ENCODE data around the gene SLC22A16.

DNA sequence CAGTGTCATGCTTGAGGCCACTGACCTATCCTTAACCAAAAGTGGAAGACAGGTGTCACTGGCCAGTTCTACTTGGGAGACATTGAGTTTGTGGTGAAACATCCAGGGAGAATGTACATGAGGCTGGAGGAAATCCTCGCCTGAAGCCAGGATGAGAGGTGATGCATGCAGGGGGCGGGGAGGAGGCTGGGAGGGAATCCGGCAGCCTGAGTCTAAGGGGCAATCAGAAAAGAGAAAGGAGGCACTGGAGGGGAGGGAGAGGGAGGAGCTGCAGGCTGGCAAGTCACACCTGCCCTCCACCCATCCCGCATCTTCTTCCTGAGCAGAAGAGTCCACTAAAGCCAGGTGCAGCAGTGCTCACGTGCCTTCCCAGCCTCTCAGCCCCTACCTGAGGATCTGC lies 46.2 kb downstream of the SLC22A16 start:
- no peak for TF ChIP-seq POLR2A (IDR thresholded peaks at IDR 0.05)
- TF ChIP-seq, protein P1, sequence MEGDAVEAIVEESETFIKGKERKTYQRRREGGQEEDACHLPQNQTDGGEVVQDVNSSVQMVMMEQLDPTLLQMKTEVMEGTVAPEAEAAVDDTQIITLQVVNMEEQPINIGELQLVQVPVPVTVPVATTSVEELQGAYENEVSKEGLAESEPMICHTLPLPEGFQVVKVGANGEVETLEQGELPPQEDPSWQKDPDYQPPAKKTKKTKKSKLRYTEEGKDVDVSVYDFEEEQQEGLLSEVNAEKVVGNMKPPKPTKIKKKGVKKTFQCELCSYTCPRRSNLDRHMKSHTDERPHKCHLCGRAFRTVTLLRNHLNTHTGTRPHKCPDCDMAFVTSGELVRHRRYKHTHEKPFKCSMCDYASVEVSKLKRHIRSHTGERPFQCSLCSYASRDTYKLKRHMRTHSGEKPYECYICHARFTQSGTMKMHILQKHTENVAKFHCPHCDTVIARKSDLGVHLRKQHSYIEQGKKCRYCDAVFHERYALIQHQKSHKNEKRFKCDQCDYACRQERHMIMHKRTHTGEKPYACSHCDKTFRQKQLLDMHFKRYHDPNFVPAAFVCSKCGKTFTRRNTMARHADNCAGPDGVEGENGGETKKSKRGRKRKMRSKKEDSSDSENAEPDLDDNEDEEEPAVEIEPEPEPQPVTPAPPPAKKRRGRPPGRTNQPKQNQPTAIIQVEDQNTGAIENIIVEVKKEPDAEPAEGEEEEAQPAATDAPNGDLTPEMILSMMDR (IDR thresholded peaks at IDR 0.05): no peak
- TF ChIP-seq POLR2AphosphoS5 (IDR thresholded peaks at IDR 0.05): no peak
- TF ChIP-seq EP300 (IDR thresholded peaks at IDR 0.05): no peak
